SU-DHL-6 (cell line): ENCODE measurements around the gene PDZD8.

Experiments
- CTCF ChIP-seq: fragments of 200-600 bp; sonication (generic); IDR thresholded peaks from one replicate; pipeline ENCODE4 v1.5.1; 2017; ENCODE audit warnings: antibody characterized with exemption, mild to moderate bottlenecking, low read length, moderate library complexity; ENCODE audit not compliant: insufficient read depth, poor library complexity, severe bottlenecking
- EZH2phosphoT487 ChIP-seq: fragments of 200-600 bp; sonication (generic), shearing (Covaris generic); conservative IDR thresholded peaks from 2 replicates; pipeline ENCODE4 v1.6.1; 2018; ENCODE audit warnings: mild to moderate bottlenecking, antibody characterized with exemption, low read length, moderate library complexity, mixed read lengths

- TF ChIP-seq CTCF (no peak), EZH2phosphoT487 (no peak)
Measured at GRCh38 chr10:117249493-117250093, 125.6 kb downstream of the PDZD8 start.
